GM19240 (cell line): ENCODE results near the gene SARM1.

Experiments used
- DNase-seq: peaks from one replicate; pipeline ENCODE4 v3.0.0; 2011; ENCODE audit warnings: low spot score; ENCODE audit not compliant: insufficient read length

SARM1 gene

DNA sequence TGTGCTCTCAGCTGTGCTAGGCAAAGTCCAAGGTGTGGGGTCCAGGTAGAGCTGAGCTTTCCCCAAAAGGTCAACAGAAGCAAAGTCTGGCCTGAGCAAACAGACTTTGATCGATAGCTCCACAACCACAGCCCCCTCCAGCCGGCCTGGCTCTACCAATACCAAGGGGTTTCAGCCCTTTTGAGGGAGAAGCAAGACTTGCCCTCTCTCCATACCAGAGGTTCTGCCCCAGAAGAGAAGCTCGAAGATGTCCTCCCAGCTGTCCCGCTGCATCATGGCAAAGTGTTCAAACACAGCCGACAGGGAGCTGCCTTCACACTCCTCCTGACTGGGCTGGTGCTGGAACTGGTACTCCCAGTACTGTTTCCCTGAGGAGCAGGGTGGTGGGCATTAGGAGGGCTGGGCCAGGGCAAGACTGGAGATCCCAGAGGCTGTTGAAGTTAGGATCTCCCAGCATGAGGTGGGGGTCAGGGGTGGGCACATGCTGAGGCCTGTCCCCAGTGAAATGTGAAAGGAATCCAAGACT is 3.1 kb upstream of the SARM1 start:
- DNase-seq = no peak

DNA sequence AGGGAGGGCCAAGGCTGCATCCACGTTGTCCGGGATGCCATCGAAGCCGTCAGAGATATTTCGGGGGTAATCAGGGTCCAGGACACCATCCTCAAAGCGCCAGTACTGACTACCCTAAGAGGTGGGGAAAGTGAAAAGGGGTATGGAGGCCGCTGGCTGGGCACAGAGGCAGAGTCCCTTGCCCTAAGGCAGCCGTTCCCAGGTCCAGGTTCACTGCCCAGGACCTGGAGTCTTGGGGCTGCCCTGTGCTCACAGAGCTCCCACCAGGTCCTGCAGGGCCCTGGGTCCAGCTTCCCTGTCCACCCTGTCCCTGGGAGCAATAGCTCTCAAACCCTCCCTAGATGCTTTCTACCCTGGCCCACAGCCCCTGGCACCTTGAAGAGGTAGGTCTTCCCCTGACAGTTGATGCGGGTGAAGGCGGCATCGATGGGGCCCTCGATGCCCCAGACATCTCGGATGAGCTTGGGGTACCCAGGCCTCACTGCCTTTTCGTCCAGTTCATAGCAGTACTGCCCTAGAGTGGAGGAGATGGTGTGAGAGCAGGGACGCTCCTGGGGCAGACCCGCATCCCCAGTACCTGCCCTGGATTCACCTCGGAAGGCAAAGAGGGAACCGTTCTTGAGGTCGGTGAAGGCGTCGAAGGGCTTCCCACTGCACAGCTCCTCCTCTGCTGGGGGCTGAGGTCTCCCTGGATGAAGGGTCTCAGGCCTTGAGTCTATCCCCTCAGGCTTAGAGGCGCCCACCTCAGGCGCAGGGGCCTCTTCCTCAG is 2.4 kb upstream of the SARM1 start:
- no peak for DNase-seq

DNA sequence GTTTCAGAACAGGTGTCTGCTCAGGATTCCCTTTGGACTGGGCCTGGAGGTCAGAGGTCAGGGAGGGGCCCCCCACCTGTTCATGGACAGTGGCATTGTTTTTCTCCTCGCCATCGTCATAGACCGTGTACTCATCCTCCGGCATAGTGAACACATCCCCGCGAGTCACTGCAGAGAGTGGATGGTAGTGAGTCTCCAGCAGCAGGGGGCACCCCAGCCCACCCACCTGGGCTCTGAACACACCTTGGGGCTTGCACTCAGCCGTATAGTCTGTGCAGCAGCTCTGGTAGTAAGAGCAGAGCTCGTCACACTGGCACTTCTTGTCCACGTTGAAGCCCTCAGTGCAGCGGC is 1.8 kb upstream of the SARM1 start:
- DNase-seq = no peak

DNA sequence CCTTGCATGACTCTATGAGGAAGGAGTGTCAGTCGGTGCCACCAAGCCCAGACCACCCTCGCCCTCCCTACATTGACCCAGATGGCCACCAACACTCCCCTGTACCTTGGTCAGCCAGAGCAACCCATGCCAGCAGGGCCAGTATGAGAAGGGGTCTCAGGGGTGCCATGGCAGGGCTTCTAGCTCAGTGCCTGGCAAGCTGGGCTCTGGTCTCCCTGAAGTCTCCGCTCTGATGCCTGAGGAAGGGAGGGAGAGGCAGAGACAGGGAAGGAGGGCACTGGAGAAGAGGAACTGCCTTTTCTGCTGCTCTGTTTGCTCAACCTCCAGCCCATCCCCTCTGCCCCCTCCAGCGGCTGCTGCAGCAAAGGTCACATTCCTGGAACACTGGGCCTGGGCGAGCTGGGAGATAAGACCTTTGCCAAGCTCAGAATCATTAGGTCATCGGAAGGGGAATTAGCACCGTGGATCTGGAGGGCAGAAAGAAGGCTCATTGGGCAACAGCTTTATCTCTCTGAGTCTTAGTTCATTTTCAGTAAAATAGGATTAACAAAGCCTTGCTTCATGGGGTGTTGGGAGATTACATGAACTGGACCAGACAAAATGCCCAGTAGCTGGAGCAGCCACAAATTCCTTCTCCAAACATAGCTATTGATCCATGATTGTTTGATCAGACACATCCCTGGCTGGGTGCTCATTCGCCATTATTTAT is 1.3 kb upstream of the SARM1 start, which contains the start of gene VTN:
TSS of gene VTN (minus strand) at position 273 of the 709 bp plus-strand sequence. CDS start at position 169, 104 bp downstream.
- DNase-seq = no peak

DNA sequence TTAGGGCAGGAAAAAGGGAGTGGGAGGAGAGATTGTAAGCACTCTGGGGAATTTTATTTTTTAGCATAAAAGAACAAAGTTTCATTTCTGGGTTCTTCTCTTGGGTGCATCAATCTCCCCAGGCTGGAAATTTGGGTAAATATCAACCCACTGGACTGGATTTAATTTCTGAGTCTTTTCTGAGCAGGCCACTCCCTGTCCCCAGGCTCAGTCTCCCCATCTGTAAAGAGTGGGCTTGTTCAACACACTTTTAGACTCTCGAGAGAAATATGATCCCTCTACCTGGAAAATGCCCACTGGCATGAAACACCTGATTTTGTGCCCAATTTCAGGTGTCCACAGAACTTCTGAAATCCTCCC is 770 bp upstream of the SARM1 start:
- no peak for DNase-seq

DNA sequence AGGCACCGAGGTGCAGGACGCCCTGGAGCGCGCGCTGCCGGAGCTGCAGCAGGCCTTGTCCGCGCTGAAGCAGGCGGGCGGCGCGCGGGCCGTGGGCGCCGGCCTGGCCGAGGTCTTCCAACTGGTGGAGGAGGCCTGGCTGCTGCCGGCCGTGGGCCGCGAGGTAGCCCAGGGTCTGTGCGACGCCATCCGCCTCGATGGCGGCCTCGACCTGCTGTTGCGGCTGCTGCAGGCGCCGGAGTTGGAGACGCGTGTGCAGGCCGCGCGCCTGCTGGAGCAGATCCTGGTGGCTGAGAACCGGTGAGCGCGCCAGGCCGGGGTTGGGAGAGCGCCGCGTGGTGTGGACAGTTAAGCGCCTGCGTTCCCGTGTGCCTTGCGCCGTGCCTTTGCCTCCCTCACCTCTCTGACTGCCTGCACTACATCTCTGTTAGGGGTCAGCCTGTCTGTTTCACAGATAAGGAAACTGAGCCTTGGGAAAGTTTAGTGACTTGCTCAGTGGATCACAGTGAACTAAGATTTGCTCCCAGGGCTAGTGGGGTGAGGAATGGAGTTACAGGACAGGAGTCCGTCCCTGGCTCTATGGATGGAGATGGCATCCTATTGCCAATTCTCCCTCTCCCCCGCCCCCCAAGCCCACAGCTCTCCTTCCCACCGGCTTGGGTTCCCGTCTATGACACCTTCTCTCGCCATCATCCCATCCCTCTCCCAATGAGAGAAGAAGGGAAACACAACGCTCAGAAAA is 880 bp downstream of the SARM1 start:
- DNase-seq = peak; percentile 24

DNA sequence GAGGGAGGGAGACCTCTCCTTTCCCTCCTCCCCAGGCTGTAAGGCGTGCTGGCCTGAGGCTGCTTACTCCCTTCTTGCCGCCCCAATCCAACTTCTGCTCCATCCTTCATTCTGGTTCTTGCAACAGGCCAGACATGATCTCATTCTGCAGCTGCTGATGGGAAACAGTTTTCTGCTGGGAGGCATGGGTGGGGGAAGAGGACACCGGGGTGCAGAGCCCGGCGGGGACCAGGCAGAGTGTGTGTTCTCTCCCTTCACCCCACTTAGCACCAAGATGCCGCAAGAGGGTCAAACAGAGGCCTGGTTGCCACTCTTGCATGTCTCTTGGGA is 1.4 kb downstream of the SARM1 start:
- no peak for DNase-seq

DNA sequence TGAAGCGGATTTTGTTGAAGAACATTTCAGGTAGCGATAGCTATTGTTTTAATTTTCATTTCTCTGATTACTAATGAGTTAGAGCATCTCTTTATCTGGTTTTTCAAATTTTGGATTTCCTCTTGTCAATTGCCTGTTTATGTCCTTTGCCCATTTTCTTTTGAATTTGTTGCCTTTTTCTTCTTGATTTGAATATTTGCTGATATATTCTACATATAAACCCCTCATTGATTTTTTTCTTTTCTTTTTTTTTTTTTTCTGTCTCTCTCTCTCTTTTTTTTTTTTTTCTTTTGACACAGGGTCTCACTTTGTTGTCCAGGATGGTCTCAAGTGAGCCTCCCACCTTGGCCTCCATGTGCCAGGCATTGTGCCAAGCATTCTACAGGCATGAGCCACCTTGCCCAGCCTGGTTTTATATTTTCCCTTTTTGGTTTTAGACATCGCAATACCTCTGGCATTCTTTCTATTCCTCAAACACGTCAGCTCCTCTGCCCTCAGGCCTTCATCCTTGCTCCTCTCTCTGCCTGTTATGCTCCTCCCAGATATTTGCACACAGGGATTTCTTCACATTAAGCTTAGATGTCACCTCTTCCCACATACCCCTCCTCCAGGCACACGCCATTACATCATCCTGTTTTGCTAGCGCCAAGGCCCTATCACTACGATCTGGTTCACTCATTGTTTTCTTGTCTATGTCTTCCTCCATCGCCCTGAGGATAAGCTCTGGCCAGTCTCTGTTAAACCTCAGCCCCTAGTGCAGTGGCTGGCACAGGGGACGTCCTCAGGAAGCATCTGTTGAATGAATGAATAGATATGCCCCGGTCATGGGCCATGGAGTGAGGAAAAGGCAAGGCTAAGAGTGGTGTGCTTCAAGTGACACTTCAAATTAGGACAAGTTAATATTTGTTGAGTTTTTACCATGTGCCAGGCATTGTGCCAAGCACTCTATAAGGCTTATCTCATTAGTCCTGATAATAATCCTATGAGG is 8.6 kb downstream of the SARM1 start:
- no peak for DNase-seq

DNA sequence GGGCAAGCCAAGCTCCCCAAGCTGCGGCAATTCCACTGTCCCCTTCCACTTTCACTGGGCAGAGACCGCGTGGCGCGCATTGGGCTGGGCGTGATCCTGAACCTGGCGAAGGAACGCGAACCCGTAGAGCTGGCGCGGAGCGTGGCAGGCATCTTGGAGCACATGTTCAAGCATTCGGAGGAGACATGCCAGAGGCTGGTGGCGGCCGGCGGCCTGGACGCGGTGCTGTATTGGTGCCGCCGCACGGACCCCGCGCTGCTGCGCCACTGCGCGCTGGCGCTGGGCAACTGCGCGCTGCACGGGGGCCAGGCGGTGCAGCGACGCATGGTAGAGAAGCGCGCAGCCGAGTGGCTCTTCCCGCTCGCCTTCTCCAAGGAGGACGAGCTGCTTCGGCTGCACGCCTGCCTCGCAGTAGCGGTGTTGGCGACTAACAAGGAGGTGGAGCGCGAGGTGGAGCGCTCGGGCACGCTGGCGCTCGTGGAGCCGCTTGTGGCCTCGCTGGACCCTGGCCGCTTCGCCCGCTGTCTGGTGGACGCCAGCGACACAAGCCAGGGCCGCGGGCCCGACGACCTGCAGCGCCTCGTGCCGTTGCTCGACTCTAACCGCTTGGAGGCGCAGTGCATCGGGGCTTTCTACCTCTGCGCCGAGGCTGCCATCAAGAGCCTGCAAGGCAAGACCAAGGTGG is 9.8 kb downstream of the SARM1 start:
- no peak for DNase-seq

DNA sequence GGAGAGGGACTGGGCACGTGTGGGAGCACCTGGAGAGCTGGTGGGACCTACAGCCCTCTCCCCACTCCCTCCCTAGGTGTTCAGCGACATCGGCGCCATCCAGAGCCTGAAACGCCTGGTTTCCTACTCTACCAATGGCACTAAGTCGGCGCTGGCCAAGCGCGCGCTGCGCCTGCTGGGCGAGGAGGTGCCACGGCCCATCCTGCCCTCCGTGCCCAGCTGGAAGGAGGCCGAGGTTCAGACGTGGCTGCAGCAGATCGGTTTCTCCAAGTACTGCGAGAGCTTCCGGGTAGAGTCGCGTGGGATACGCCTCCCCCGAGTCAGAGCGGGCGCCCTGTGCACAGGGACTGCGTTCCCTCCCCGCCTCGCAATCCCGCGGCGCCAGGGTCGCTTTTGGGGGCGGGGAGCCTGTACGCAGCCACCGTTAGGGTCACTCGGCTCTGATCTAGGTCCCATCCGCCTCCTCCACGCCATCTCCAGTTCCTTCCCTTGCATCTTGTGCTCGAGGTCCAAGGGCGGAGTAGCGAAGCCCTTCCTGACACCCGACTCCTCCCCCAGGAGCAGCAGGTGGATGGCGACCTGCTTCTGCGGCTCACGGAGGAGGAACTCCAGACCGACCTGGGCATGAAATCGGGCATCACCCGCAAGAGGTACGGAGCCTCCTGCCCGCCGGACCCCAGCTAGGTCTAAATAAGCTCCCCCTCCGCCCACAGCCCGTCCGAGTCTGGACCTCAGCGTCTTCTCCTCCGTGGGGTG is 13.0 kb downstream of the SARM1 start:
- DNase-seq = peak; percentile 47

DNA sequence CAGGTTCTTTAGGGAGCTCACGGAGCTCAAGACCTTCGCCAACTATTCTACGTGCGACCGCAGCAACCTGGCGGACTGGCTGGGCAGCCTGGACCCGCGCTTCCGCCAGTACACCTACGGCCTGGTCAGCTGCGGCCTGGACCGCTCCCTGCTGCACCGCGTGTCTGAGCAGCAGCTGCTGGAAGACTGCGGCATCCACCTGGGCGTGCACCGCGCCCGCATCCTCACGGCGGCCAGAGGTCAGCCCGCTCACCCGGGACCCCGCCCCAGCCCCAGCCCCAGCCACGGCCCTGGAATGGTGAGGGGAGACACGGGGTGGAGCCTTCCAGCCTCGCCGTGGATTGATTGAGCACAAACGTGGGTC is 13.5 kb downstream of the SARM1 start:
- no peak for DNase-seq

DNA sequence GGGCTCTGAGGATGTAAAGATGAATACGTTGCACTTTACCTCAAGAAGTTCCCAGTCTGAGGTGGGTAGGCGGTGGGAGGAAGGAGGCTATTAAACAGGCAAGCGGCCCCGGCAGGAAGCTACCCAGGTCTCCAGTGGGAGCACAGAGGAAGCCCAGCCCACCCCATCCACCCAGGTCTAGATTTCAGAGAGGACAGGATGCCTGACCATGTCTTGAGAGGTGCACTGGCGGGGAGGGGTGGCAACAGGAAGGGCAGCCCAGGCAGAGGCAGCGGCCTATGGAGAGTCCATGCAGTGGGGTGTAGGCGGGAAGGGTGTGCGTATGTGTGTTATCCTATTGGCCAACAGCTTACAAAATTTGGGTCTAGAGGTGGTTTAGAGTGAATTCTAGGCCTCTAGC is 13.9 kb downstream of the SARM1 start:
- no peak for DNase-seq

DNA sequence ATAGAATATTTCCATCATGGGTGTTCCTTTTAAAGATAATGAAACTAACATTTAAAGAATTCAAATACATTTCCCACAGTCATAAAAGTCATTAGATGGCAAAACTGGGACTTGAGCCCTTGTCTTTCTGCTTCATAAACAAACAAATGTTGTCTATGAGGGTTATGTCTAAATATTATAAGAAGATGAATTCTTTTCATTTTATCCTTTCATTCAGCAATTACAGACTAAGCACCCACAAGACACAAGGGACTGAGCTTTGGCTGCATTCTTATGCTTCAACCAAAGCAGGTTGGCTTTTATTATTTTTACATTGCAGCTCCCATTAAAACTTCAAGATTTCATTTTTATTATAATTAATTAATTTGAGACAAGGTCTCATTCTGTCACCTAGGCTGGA is 14.9 kb downstream of the SARM1 start:
- no peak for DNase-seq

DNA sequence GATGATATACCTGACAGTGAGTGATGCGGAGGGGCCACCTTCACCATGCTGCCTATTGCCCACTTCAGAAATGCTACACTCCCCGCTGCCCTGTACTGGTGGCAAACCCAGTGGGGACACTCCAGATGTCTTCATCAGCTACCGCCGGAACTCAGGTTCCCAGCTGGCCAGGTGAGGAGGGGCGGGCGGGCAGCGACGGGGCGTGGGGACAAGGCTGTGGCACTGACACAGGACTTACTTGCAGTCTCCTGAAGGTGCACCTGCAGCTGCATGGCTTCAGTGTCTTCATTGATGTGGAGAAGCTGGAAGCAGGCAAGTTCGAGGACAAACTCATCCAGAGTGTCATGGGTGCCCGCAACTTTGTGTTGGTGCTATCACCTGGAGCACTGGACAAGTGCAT is 16.6 kb downstream of the SARM1 start:
- no peak for DNase-seq

DNA sequence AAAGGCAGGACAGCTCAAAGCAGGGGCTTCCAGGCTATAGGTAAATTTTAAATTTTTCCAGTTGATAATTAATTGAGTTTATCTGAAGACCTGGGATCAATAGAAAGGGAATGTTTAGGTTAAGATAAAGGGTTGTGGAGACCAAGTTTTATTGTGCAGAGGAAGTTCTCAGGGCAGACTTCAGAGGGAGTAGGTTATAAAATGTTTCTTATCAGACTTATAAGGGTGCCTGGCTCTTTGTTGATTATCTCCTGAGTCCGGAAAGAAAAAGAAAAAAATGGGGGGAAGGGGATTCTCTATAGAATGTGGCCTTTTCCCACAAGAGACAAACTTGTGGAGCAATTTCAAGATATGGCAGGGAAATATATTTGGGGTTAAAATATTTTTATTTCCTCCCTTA is 18.6 kb downstream of the SARM1 start:
- DNase-seq = no peak

DNA sequence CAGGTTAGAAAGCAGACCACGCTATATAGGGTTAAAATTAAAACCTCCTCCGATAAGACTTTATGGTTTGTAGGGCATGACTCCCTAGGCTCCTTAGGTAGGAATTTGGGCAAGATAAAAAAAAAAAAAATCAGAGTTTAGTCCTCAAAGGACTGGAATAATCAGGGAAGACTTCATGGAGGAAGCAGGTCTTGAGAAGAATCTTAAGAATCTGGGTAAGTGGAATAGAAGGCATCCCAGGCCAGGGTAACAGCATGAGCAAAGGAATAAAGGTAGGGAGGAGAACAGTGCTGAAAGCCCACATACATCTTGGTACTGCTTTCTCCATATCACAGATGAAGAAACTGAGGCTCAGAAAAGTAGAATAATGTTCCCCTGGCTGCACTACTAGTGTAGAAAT is 19.1 kb downstream of the SARM1 start:
- no peak for DNase-seq

DNA sequence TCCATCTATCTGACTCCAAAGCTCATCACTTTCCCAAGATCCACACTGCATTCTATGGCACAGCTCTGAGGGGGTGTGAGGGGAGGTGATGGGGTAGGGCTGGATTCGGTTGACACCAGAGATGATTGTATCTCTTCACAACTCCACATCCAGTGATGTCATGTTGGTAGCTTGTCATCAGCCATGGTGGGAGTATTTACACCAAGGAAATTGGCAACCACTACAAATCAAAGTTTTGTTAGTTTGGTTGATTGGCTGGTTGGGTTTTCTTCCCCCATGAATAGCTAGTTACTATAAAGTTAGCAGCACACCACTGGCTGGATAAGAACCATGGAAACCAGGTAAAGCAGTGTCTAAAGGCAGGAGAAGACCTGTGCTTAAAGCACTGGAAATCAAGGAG is 19.5 kb downstream of the SARM1 start:
- DNase-seq = no peak

DNA sequence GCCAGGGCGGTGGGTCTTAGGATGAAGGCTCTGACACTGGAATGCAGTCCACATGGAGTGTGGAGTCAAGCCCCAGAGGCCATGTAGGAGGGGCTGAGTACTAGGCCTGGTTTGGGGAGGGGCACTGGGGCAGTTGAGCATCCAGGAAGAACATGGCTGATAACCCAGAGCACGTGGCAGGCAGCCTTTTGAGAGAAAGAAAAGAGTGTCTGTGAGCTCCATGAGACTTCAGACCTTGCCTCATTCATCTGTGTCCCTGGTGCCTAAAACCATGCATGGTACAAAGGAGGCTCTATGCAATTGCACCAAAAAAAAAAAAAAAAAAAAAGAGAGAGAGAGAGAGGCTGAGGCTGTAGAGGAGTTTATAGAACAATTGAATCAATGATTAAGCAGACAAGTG is 19.9 kb downstream of the SARM1 start:
- DNase-seq = no peak

DNA sequence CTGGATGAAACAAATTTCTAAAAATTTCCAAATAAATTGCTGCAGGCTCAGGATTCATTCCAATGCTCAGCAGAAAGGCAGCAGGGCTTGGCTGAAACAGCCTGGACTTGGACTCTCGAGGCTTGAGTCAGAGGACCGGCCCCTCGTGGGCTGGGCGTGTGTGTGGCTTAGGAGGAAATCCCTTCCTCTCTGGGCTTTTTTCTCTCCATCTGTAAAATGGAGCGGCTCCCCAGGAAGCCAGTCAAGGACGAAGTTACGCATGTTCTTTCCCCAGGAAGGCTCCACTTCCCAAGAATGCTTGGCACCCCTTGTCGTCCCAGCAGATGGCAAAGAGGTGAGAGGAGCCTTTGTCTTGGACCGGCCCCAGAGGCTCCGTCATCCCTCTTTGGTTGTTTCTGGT is 21.0 kb downstream of the SARM1 start:
- no peak for DNase-seq
